Thoracic aorta (tissue), 2 donors: Measurements from ENCODE around the gene TKTL1. TPM values are rescaled to one million over a fixed set of nuclear protein-coding genes. Genes with fewer than 3 reads are reported as not detected.

Experiments
- ATAC-seq: fragments of 150-250 bp; one replicate; pipeline ENCODE4 v1.8.0; 2017; ENCODE audit warnings: low read depth; ENCODE audit not compliant: insufficient number of reproducible peaks, low FRiP score
- DNase-seq: peaks from one replicate; pipeline ENCODE4 v3.0.0-alpha.2; 2020; ENCODE audit warnings: low spot score
- H3K27ac ChIP-seq, 2 donors: fragments of 200-600 bp; sonication (generic); 1 replicate in 1 of 2; 2 replicates in 1 of 2; pipeline ENCODE4 v1.5.1; 2016; ENCODE audit warnings: mild to moderate bottlenecking in 2 of 2, moderate library complexity in 2 of 2
- H3K27me3 ChIP-seq: fragments of 200-600 bp; sonication (generic); replicated peaks from 2 replicates; pipeline ENCODE4 v1.6.0; 2016; ENCODE audit warnings: mild to moderate bottlenecking; ENCODE audit not compliant: insufficient read depth
- H3K36me3 ChIP-seq: fragments of 200-600 bp; sonication (generic); one replicate; pipeline ENCODE4 v1.5.1; 2016
- H3K4me1 ChIP-seq, 2 donors: fragments of 200-600 bp; sonication (generic); 1 replicate in 1 of 2; 2 replicates in 1 of 2; pipeline versions ENCODE4 v1.5.1 to v1.6.0; 2016; ENCODE audit warnings: low read depth in 2 of 2, mild to moderate bottlenecking in 1 of 2; ENCODE audit not compliant: control insufficient read depth in 1 of 2
- H3K4me3 ChIP-seq: fragments of 200-600 bp; sonication (generic); 2 replicates; pipeline ENCODE4 v1.5.1; 2016; ENCODE audit warnings: mild to moderate bottlenecking
- H3K9me3 ChIP-seq: fragments of 200-600 bp; sonication (generic); 2 replicates; pipeline ENCODE4 v1.5.1; 2016
- total RNA-seq, 2 donors: library from RNA; depleted of rRNA; stranded (reverse); fragments of >200 nt; gene quantifications; one replicate each; pipeline versions ENCODE4 v1.1.0 to v1.2.3, GENCODE V29; 2016
- TF ChIP-seq, protein P1 (sequence below): fragments of 200-600 bp; sonication (generic); IDR thresholded peaks from one replicate; pipeline ENCODE4 v1.5.1; 2019; ENCODE audit warnings: antibody characterized with exemption

TKTL1 gene
- total RNA-seq, 2 donors from 2014 or later, result 0.42 TPM; not detected in 1

- DNase-seq, result no peak
- H3K9me3 ChIP-seq, result no peaks in the 10 kb centered on the region
- H3K4me3 ChIP-seq, result no peak overlapping the region
- no peaks in the 10 kb centered on the region for H3K36me3 ChIP-seq
- H3K27ac ChIP-seq, result no peak overlapping the region
- peaks cover 4 to 30% of the 10 kb centered on the region in 2 donors for H3K4me1 ChIP-seq
- no peaks in the 10 kb centered on the region for H3K27me3 ChIP-seq
- ATAC-seq, result no peak
- TF ChIP-seq, protein P1, sequence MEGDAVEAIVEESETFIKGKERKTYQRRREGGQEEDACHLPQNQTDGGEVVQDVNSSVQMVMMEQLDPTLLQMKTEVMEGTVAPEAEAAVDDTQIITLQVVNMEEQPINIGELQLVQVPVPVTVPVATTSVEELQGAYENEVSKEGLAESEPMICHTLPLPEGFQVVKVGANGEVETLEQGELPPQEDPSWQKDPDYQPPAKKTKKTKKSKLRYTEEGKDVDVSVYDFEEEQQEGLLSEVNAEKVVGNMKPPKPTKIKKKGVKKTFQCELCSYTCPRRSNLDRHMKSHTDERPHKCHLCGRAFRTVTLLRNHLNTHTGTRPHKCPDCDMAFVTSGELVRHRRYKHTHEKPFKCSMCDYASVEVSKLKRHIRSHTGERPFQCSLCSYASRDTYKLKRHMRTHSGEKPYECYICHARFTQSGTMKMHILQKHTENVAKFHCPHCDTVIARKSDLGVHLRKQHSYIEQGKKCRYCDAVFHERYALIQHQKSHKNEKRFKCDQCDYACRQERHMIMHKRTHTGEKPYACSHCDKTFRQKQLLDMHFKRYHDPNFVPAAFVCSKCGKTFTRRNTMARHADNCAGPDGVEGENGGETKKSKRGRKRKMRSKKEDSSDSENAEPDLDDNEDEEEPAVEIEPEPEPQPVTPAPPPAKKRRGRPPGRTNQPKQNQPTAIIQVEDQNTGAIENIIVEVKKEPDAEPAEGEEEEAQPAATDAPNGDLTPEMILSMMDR, result no peak
Measured at GRCh38 chrX:154323537-154323936, 27.9 kb downstream of the TKTL1 start.

GRCh38 chrX:154325541-154325940 lies 29.9 kb downstream of the TKTL1 start:
- H3K4me1 ChIP-seq, result peaks cover 4 to 30% of the 10 kb centered on the region in 2 donors
- no peak overlapping the region for H3K27ac ChIP-seq
- no peaks in the 10 kb centered on the region for H3K36me3 ChIP-seq
- ATAC-seq (no peak), DNase-seq (no peak)
- TF ChIP-seq, protein P1, result no peak
- no peaks in the 10 kb centered on the region for H3K9me3 ChIP-seq
- H3K4me3 ChIP-seq, result no peak overlapping the region
- no peaks in the 10 kb centered on the region for H3K27me3 ChIP-seq

DNA sequence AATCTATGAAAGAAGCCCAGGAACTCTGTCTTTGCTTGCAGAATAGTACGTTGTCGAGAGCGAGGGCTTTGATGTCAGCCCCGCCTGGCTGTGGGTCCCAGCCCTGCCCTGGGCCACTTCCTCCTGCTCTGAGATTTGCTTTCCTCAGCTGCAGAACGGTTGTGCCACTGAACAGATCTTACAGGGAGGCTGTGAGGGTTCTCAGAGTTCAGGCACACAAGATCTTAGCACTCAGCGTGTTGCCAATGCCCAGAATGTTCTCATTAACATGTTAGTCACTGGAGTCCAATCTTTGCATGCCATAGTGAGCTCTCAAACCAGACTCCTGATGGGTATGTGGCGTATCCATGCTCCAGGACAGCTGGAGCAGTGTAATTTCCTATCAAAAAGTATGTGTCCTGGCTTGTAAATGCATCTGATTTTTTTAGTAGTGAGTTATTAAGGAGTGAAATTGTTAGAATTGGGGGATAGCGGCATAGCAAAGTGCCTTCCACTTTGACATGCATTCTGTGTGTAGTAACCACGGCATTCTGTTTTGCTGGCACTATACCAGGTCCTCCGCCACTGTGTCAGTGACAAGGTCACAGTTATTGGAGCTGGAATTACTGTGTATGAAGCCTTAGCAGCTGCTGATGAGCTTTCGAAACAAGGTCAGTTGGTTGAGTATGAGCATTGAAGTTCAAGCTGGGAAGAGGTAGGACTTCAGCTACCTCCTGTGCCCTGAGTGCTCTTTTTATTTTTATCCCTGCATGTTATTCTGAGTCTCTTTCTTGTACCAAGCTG lies 31.6 kb downstream of the TKTL1 start:
- TF ChIP-seq, protein P1, result no peak
- DNase-seq (no peak), ATAC-seq (no peak)
- no peak overlapping the region for H3K4me3 ChIP-seq
- H3K27ac ChIP-seq, result no peak overlapping the region
- H3K36me3 ChIP-seq, result no peaks in the 10 kb centered on the region
- no peaks in the 10 kb centered on the region for H3K9me3 ChIP-seq
- no peaks in the 10 kb centered on the region for H3K27me3 ChIP-seq
- H3K4me1 ChIP-seq, result peaks cover 4 to 30% of the 10 kb centered on the region in 2 donors

GRCh38 chrX:154328646-154329045 lies 33.1 kb downstream of the TKTL1 start:
- no peak for DNase-seq
- TF ChIP-seq, protein P1, result no peak
- H3K27me3 ChIP-seq, result no peaks in the 10 kb centered on the region

DNA sequence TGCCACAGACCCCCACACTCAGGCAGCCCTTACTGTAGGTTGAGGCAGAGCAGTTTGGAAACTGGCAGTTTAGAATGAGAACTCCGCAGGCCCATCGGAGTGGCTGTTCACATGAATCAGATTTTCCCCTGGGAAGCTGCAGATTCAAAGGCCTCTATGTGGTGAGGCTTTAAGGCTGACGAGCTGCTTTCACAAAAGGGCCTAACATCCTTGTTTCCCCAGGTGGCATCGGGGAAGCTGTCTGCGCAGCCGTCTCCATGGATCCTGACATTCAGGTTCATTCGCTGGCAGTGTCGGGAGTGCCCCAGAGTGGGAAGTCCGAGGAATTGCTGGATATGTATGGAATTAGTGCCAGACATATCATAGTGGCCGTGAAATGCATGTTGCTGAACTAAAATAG lies 33.7 kb downstream of the TKTL1 start:
- Histone ChIP-seq H3K4me3 (no peak overlapping the region), H3K36me3 (no peaks in the 10 kb centered on the region), H3K9me3 (no peaks in the 10 kb centered on the region), H3K4me1 (peaks cover 4 to 30% of the 10 kb centered on the region in 2 donors), H3K27ac (no peak overlapping the region), H3K27me3 (no peaks in the 10 kb centered on the region)
- TF ChIP-seq, protein P1, result no peak
- DNase-seq (no peak), ATAC-seq (no peak)

More at GRCh38 chrX:154328646-154329045, 33.1 kb downstream of the TKTL1 start:
- Histone ChIP-seq H3K36me3 (no peaks in the 10 kb centered on the region), H3K9me3 (no peaks in the 10 kb centered on the region), H3K27ac (no peak overlapping the region), H3K4me1 (peaks cover 4 to 30% of the 10 kb centered on the region in 2 donors), H3K4me3 (no peak overlapping the region)
- no peak for ATAC-seq
